Prostate gland (tissue), 2 donors: Measurements from ENCODE around the gene PRAC1.

ENCODE experiments used
- CTCF ChIP-seq, 4 experiments: fragments of 200-600 bp in 2 of 4; fragments of 450-650 bp in 2 of 4; sonication (generic) in 2 of 4; IDR thresholded peaks; 1 replicate in 3 of 4; 2 replicates in 1 of 4; pipeline ENCODE4 v1.5.1; 2016 to 2019; ENCODE audit warnings: antibody characterized with exemption in 4 of 4, mild to moderate bottlenecking in 2 of 4, moderate library complexity in 2 of 4
- POLR2A ChIP-seq: fragments of 450-650 bp; IDR thresholded peaks from one replicate; pipeline ENCODE4 v1.6.1; 2016; ENCODE audit warnings: antibody characterized with exemption, mild to moderate bottlenecking
- POLR2AphosphoS5 ChIP-seq: sonication (generic); formaldehyde crosslinking; IDR thresholded peaks from one replicate; pipeline ENCODE4 v1.6.1; 2017; ENCODE audit warnings: antibody characterized with exemption

- no peak for TF ChIP-seq CTCF (IDR thresholded peaks at IDR 0.05)
- TF ChIP-seq POLR2A = peak; percentile 13
- TF ChIP-seq POLR2AphosphoS5 = no peak
These were observed 4.0 kb upstream of the PRAC1 start for GRCh38 chr17:48726114-48726915.
